LoVo (cell line): ENCODE data around the gene FOXJ3.

ENCODE experiments used
- DNase-seq: peaks from one replicate; pipeline ENCODE4 v3.0.0-alpha.2; 2016; ENCODE audit warnings: low spot score

The FOXJ3 gene

DNA sequence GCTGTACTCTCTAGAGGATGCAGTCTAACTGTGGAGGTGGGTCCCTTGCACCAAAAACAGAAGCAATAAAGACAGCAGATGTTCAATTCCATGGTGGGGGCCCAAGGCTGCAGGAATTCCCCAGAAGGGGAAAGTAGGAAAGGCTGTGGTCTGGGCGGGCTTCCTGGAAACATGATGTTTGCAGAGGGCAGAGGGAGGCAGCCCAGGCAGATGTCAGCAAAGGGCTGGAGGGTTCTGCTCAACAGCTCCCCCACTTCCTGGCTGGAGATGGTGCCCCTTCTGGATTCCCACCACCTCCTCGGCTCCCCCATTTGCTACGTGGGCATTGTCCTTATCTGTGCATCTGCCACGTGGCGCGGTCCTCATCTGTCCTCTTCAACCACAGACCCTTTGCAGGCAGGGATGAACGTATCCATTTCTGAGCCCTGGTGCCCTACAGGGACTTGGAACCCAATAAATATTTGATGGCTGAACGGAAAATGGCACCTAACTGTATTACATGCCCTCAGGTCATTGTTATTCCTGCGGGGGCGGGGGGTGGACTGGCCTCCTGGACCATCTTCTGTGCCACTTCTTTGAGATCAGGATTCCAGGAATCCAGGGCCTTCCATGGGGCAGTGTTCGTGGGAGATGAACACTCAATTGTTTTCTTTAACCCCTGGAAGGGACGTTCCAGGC is 190.2 kb downstream of the FOXJ3 start:
- DNase-seq, result no peak

GRCh38 chr1:42143896-42144710 is 190.9 kb downstream of the FOXJ3 start:
- DNase-seq, result no peak

DNA sequence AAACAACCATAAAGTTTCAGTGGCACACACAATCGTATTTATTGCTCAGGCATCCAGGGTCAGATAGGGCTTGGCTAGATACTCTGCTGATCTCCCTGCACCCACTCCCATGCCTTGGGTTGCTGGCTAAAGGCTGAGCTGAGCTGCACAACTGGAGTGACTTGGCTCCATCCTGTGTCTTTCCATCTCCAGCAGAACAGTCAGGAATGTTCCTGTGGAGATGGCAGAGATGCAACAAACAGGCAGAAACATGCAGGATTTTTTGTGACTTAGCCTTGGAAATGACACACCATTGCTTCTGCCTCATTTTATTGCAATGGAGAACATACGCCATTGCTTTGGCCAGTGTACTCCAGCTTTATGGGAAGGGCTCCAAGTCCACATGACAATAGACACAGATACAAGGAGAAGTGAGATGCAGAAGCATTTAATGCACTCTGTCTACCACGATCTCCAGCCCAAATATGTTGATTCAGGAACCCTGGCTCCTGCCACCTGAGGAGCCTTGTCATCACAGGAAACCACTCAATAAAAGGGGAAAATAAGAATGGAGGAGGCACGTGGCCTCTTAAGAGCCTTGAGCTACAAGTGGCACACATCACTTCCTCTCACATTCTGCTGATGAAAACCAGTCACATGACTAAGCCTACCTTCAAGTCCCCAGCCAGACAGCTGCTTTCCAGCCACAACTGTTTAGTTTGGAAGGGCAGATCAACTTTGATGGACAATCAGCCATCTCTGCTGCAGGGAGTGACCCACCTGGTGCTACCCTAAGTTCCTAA is 191.9 kb downstream of the FOXJ3 start:
- DNase-seq, result no peak

GRCh38 chr1:42141978-42142377 is 193.1 kb downstream of the FOXJ3 start:
- DNase-seq, result no peak

DNA sequence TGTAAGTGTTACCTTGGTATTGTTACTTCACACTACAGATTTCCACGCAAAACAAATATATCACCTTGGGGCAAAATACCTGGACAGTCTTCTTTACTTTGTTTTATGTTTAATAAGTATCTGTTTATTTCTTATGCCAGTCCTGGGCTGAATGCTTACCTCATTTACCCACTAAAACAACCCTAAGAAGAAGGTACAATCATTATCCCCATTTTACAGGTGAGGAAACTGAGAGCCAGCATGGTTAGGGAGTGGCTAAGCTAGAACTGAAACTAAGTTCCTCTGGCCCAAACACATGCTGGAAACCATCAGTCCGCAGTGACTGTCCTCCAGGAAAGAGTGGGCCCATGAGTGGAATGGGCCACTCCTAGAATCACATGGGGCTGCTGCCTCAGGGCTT is 194.8 kb downstream of the FOXJ3 start:
- no peak for DNase-seq

DNA sequence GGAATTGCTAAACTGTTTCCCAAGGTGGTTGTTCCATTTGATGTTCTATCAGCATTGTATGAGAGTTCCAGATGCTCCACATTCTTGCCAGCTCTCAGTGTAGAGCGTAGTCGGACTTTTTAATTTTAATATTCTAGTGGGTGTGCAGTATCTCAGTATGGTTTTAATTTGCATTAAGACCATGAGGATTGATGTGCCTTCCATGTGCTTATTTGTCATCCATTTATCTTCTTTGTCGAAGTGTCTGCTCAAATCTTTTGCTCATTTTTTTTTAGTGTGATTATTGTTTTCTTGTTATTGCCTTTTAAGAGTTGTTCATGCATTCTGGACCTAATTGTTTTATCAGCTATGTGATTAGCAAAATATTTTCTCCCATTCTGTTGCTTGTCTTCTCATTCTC is 195.6 kb downstream of the FOXJ3 start:
- no peak for DNase-seq

DNA sequence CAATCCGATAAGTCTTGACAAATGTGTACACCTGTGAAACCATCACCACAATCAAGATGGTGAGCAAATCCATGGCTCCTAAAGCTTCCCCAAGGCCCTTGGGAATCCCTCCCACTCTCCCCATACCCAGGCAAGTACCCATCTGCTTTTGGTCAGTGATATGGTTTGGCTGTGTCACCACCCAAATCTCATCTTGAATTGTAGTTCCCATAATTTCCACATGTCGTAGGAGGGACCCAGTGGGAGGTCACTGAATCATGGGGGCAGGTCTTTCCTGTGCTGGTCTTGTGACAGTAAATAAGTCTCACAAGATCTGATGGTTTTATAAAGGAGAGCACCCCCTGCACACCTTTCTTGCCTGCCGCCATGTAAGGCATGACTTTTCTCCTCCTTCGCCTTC is 196.4 kb downstream of the FOXJ3 start:
- no peak for DNase-seq

GRCh38 chr1:42137766-42138165 is 197.3 kb downstream of the FOXJ3 start:
- DNase-seq, result no peak

DNA sequence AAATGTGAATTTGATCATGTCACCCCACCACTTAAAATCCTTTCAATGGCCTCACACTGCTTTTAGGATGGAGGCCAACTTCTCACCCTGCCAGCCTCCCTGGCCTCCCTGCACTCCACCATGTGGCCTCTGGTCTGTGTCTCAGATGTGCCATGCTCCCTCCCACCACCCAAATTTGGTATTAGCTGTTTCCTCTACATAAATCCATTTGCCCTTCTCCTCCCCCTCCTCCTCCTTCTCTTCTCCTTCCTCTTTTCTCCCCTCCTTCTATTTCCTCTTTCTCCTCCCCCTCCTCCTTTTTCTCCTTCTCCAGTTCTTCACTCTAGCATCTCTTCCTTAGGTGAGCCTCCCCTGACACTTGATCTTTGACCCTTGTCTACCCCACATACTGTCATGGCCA is 198.6 kb downstream of the FOXJ3 start:
- DNase-seq, result no peak

- DNase-seq, result no peak
These were observed 199.6 kb downstream of the FOXJ3 start for GRCh38 chr1:42135426-42135825.

GRCh38 chr1:42133809-42134526 is 201.1 kb downstream of the FOXJ3 start:
- no peak for DNase-seq

DNA sequence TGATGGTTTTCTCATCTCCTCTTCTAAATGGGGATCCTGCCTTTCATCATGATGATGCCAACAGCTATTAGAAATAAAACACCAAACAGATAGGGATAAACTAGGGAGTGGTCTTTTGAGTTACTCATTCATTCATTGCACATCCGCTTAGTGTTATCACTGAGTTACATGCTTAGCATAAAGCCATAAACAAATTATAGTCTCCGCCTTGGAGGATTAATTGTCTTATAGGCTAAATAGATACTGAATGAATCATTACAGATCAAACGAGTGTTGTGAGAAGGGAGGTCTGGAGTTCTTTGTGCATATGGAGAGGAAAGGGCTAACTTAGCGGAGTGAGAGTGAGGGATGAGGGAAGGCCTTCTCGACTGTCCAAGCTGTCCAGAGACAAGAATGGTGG is 201.6 kb downstream of the FOXJ3 start:
- no peak for DNase-seq

DNA sequence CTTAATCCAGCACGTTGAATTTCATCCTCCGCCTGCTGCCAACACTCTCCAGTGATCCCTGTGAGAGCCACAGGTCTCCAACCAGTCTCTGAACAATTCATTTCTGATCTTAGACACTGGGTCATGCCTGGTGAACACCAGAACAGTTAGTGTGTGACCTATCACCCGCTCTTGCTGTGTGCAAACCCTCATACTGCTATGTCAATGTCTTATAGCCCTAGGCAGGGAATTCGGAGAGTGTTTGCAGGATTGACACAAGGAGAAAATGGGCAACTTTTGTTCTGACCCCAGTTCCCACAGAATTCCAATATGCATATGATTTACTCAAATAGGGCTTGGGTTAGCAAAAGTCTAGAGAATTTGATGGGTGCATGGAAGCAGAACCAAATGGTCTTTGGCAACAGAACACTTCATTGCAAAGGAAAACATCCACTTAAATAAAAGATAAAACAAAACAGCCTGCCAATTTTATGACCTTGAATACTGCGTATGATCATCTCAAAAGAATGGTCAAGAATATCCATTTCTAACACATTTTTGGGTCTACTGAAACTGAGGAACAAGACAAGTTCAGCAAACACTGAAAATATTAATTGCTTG is 204.9 kb downstream of the FOXJ3 start:
- no peak for DNase-seq

DNA sequence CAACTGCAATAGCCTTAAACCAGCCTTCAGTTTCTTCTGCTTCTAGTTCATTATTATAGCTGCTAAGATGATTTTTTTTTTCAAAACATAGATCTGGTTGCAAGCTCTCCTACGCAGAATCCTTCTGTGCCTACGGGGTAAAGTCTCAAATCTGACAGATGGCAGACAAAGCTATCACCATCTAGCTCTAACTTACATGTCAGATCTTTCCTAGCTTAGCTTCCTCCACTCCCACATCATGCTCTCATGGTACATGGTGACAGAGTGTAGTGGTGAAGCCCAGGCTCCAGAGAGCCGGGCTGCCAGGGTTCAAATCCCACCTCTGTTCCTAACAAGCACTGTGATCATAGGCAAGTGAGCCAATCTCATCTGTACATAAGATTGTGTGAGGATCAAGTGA is 206.1 kb downstream of the FOXJ3 start:
- DNase-seq, result no peak

DNA sequence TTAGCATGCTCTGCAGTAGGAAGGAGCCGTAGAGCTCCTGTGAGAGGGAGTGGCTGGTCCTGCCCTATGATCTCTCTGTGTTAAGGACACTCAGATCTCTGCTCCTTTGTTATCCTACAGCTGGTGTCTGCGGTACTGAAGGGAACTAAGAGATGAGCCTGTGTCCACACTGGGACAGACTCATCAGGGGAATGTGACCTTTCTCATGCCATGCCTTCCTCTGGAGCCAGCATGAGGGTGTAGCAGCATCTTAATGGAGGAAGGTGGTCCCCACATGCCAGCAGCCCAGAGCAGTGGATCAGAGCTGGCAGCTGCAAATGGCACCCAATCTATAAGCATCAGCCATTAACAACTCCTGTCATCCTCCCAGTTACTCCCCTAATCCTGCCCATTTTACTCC is 206.5 kb downstream of the FOXJ3 start:
- DNase-seq, result no peak

DNA sequence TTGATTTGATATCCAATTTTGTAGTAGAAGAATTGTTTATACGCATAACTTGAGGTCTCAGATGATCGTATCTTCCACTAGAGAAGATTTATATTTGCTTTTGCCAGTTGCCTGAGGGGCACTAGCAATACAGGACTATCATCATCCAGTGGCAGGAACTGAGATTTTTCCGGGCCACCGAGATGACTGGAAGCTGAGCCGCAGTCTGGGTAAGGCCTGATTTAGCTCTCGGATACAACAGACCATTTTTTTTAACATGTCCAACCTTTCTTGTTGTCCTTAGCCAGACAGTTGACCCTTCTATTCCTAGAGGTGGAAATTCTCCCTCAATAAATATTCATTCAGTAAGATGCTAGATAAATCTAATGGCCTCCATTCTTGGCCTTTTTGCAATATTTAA is 207.3 kb downstream of the FOXJ3 start:
- no peak for DNase-seq
